Esophagus muscularis mucosa (tissue), 2 donors: ENCODE measurements around the gene A1BG.

Experiments used
- POLR2A ChIP-seq: fragments of 450-650 bp; IDR thresholded peaks from one replicate; pipeline ENCODE4 v1.6.1; 2017; ENCODE audit warnings: antibody characterized with exemption, moderate library complexity, mild to moderate bottlenecking, low read depth
- POLR2AphosphoS5 ChIP-seq, 2 donors: sonication (generic); formaldehyde crosslinking; IDR thresholded peaks; one replicate each; pipeline ENCODE4 v1.6.1; 2017; ENCODE audit warnings: antibody characterized with exemption in 2 of 2

DNA sequence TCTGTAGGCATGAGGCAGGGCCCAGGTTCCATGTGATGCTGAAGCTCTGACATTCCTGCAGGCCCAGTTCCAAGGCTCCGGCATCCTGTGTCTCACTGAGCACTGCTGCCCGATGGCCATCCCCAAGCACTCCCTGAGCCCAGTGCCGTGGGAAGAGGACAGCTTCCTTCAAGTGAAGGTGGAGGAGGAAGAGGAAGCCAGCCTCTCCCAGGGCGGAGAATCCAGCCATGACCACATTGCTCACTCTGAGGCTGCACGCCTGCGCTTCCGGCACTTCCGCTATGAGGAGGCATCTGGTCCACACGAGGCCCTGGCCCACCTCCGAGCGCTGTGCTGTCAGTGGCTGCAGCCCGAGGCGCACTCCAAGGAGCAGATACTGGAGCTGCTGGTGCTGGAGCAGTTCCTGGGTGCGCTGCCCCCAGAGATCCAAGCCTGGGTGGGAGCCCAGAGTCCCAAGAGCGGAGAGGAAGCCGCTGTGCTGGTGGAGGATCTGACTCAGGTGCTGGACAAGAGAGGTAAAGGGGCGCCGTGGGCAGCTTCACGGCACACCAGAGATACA, 18.5 kb downstream of the A1BG start:
- TF ChIP-seq POLR2A (no peak), POLR2AphosphoS5 (IDR thresholded peaks at IDR 0.05) (no peak)
